SH-SY5Y (cell line): ENCODE measurements around the gene LAMC3.

ENCODE experiments used
- GATA2 ChIP-seq: IDR thresholded peaks from 2 replicates; pipeline ENCODE4 v1.6.1; 2011; ENCODE audit warnings: mild to moderate bottlenecking, low read depth, low read length
- GATA3 ChIP-seq: IDR thresholded peaks from 2 replicates; pipeline ENCODE4 v1.6.1; 2011; ENCODE audit warnings: low read depth, mild to moderate bottlenecking, low read length, moderate library complexity

DNA sequence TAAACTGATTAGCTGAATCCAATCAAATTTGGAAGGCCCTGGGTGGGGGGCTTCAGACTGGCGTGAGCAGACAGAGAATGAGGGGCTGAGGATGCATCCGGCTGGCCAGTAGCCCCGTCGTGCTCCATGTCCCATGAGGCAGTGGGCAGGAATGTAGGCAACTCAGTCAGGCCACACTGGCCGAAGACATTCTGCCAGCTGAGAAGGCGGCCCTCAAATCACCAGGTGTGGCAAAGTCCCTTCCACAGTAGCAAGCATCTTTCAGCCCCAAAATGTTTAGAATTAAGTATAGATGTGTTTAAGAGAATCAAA is 25.7 kb upstream of the LAMC3 start:
- TF ChIP-seq GATA3, result no peak
- no peak for TF ChIP-seq GATA2
